RWPE2 (cell line): ENCODE measurements around the gene ZNF254.

Experiments
- ATAC-seq: fragments of 200-7000 bp; cut with Tn5 transposase; 3 replicates; pipeline ENCODE4 v1.9.1; 2021; ENCODE audit warnings: low read depth
- DNase-seq: peaks from one replicate; pipeline ENCODE4 v3.0.0-alpha.2; 2020; ENCODE audit warnings: low spot score
- H3K27ac ChIP-seq: fragments of 450-650 bp; 2 replicates; pipeline ENCODE4 v1.5.1; 2017; ENCODE audit warnings: mild to moderate bottlenecking; ENCODE audit not compliant: poor library complexity, severe bottlenecking
- H3K27me3 ChIP-seq: fragments of 250-450 bp; sonication (Bioruptor Pico); 2 replicates; pipeline ENCODE4 v1.5.1; 2021; ENCODE audit warnings: mild to moderate bottlenecking, moderate library complexity; ENCODE audit not compliant: insufficient read depth, poor library complexity, severe bottlenecking
- H3K36me3 ChIP-seq: fragments of 250-450 bp; sonication (Bioruptor Pico); 2 replicates; pipeline ENCODE4 v1.5.1; 2020; ENCODE audit warnings: low read depth, mild to moderate bottlenecking, moderate library complexity
- H3K4me1 ChIP-seq: fragments of 250-450 bp; sonication (Bioruptor Pico); 2 replicates; pipeline ENCODE4 v1.5.1; 2021; ENCODE audit warnings: mild to moderate bottlenecking, moderate library complexity; ENCODE audit not compliant: insufficient read depth, poor library complexity, severe bottlenecking
- H3K4me3 ChIP-seq: fragments of 250-450 bp; sonication (Bioruptor Pico); 2 replicates; pipeline ENCODE4 v1.5.1; 2021; ENCODE audit warnings: mild to moderate bottlenecking, moderate library complexity; ENCODE audit not compliant: severe bottlenecking
- H3K9me3 ChIP-seq: fragments of 250-450 bp; sonication (Bioruptor Pico); 2 replicates; pipeline ENCODE4 v1.5.1; 2021; ENCODE audit warnings: mild to moderate bottlenecking, moderate library complexity; ENCODE audit not compliant: severe bottlenecking
- TF ChIP-seq, protein P1 (sequence below): fragments of 450-650 bp; IDR thresholded peaks from one replicate; pipeline ENCODE4 v1.5.1; 2017; ENCODE audit warnings: mild to moderate bottlenecking, moderate library complexity; ENCODE audit not compliant: poor library complexity, severe bottlenecking

Gene ZNF254

DNA sequence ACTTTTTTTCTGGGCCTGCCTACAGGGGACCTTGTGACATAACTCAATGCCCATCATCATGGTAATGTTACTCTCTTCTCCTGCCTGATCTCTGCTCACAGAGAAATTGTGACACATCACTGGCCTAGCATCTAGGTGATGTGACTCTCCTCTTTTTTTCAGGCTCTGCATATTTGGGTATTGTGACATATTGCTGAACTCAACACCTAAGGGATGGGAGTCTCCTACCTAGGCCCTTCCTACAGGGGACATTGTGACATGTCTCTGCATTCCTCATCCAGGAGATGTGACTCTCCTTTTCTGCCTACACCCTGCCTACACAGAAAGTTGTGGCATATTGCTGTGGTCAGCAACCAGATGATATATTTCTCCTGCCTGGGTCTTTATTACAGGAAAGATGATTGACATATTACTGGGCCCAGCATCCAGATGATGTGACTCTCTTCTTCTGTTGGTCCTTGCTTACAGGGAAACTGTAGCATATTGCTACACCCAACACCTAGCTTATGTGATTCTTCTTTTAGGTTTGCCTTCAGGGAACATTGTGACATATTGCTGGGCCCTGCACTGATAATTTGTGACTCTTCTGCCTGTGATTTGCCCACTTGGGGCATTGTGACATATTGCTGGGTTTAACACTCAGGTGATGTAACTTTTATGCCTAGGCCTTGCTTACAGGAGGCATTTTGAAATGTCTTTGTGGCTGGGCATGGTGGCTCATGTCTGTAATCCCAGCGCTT is 21.0 kb upstream of the ZNF254 start:
- H3K27ac ChIP-seq = no peak overlapping the region
- no peak overlapping the region for H3K4me3 ChIP-seq
- H3K4me1 ChIP-seq = no peaks in the 10 kb centered on the region
- H3K9me3 ChIP-seq = no peaks in the 10 kb centered on the region
- H3K36me3 ChIP-seq = no peaks in the 10 kb centered on the region
- no peak for DNase-seq
- no peak for ATAC-seq
- TF ChIP-seq, protein P1, sequence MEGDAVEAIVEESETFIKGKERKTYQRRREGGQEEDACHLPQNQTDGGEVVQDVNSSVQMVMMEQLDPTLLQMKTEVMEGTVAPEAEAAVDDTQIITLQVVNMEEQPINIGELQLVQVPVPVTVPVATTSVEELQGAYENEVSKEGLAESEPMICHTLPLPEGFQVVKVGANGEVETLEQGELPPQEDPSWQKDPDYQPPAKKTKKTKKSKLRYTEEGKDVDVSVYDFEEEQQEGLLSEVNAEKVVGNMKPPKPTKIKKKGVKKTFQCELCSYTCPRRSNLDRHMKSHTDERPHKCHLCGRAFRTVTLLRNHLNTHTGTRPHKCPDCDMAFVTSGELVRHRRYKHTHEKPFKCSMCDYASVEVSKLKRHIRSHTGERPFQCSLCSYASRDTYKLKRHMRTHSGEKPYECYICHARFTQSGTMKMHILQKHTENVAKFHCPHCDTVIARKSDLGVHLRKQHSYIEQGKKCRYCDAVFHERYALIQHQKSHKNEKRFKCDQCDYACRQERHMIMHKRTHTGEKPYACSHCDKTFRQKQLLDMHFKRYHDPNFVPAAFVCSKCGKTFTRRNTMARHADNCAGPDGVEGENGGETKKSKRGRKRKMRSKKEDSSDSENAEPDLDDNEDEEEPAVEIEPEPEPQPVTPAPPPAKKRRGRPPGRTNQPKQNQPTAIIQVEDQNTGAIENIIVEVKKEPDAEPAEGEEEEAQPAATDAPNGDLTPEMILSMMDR = no peak
- no peaks in the 10 kb centered on the region for H3K27me3 ChIP-seq

DNA sequence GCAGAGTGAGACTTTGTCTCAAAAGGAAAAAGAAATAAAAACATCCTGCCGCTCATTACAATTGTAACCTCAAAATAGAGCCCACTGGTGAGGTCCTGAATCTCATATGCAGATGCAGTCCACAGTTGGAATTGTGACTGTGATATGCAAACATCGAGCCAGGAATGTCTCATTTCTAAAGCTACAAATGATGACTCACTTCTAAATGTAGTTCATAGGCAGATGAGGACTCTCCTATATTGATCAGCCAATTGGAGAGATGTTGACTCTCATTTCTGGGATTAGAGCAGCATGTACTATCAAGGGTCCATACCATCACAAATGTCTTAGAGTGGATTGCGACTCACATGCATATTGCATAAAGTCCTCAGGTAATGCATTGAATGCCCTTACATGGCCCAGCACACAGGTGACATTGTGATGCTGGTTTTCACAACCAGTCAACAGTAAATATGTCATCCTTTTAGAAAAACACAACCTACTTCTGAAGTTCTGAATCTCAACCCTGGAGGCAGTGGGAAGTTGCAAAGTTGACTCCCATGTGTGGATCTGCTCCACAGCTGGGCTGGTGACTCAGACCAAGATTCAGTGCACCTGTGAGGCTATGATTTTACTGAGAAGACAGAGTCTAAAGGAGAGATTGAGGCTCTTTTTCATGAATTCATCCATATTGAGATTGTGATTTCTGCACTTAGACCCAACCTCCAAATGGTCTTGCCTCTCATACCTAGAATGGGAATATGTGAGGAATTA is 16.9 kb upstream of the ZNF254 start:
- TF ChIP-seq, protein P1 = no peak
- Histone ChIP-seq H3K27me3 (no peaks in the 10 kb centered on the region), H3K36me3 (no peaks in the 10 kb centered on the region), H3K4me1 (no peaks in the 10 kb centered on the region), H3K4me3 (no peak overlapping the region), H3K9me3 (no peaks in the 10 kb centered on the region), H3K27ac (no peak overlapping the region)
- ATAC-seq (peak; percentile 25; the same call in 1 of the 3 replicates), DNase-seq (no peak)

DNA sequence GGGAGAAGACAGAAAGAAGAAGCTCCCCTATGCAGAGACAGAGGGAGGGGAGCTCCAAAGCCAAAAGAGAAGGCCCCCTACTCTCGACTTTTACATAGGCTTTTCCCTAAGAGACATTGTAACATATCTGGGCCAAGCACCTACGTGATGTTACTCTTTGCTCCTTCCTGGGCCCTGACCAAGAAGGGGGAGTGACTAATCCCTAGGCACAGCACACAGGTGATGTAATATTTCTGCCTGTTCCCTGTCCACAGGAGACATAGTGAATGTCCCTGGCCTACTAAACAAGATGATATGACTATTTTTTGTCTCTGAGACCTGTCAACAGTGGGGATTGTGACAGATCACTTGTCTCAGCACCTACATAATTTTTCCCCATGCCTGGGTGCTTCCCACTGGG is 15.9 kb upstream of the ZNF254 start:
- Histone ChIP-seq H3K4me3 (no peak overlapping the region), H3K4me1 (no peaks in the 10 kb centered on the region), H3K9me3 (no peaks in the 10 kb centered on the region), H3K27ac (no peak overlapping the region), H3K27me3 (no peaks in the 10 kb centered on the region), H3K36me3 (no peaks in the 10 kb centered on the region)
- DNase-seq = no peak
- no peak for ATAC-seq
- TF ChIP-seq, protein P1 = no peak

DNA sequence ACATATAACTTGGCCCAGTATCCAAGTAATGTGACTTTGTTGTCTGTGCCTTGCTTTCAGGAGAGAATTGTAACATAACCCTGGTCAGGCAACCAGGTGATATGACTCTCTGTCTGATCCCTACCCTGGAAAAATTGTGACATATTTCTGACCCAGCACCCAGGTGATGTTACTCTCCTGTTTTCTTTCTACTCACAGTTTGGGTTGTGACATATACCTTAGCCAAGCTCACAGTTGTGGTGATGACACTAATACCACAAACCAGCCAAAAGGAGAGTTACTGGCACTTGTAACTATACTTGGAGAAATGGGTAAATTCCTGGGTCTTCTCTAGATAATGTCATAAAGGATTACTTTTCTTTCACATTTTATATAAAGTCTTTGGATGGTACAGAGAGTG is 14.3 kb upstream of the ZNF254 start:
- TF ChIP-seq, protein P1 = no peak
- ATAC-seq (no peak), DNase-seq (no peak)
- H3K27ac ChIP-seq = no peak overlapping the region
- H3K36me3 ChIP-seq = no peaks in the 10 kb centered on the region
- H3K4me3 ChIP-seq = no peak overlapping the region
- H3K27me3 ChIP-seq = no peaks in the 10 kb centered on the region
- H3K9me3 ChIP-seq = no peaks in the 10 kb centered on the region
- no peaks in the 10 kb centered on the region for H3K4me1 ChIP-seq

DNA sequence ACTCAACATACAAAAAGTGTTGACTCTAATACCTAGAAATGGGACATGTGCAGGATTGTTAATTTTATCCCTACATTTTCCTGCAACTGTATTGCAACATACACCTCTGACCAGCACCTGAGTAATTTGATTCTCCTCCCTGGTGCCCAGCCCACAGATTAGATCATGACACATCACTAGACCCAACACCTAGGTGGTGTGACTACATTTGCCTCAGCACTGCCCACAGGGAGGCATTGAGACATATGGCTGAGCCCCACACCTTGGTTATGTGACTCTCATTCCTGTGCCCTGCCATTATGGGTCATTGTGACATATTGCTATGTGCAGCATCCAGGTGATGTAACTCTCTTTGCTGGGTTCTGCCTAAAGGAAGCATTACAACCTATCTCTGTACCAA is 13.2 kb upstream of the ZNF254 start:
- H3K36me3 ChIP-seq = no peaks in the 10 kb centered on the region
- no peaks in the 10 kb centered on the region for H3K4me1 ChIP-seq
- TF ChIP-seq, protein P1 = no peak
- no peaks in the 10 kb centered on the region for H3K9me3 ChIP-seq
- no peak overlapping the region for H3K4me3 ChIP-seq
- peak; percentile 93 for ATAC-seq
- DNase-seq = no peak
- no peaks in the 10 kb centered on the region for H3K27me3 ChIP-seq
- no peak overlapping the region for H3K27ac ChIP-seq
